Activated naive CD4-positive, alpha-beta T cell treated with anti-CD3 and anti-CD28 coated beads, Interleukin-2, amount 10 ng/mL, durations not matched to agents 7 days and 5 days (primary cell): ENCODE measurements around the gene GPR137B.

Experiments
- CTCF ChIA-PET: fragments of 350-600 bp; sonication (Branson Sonifier 250); formaldehyde crosslinking; loops from one replicate; lab custom pipeline; 2021; ENCODE audit warnings: antibody characterized with exemption; lab: Charles Lee
- DNase-seq: peaks from one replicate; pipeline ENCODE4 v3.0.0-alpha.2; 2020
- H3K27ac Mint-ChIP-seq: one replicate; pipeline ENCODE4 v1.8.0; 2021; ENCODE audit warnings: mild to moderate bottlenecking, moderate library complexity, mixed read lengths
- H3K27me3 Mint-ChIP-seq: one replicate; pipeline ENCODE4 v1.8.0; 2021; ENCODE audit warnings: mild to moderate bottlenecking, mixed read lengths
- H3K36me3 Mint-ChIP-seq: one replicate; pipeline ENCODE4 v1.8.0; 2021; ENCODE audit warnings: mixed read lengths
- H3K4me1 Mint-ChIP-seq: one replicate; pipeline ENCODE4 v1.8.0; 2021; ENCODE audit warnings: mixed read lengths
- H3K4me3 Mint-ChIP-seq: one replicate; pipeline ENCODE4 v1.8.0; 2021; ENCODE audit warnings: mild to moderate bottlenecking, moderate library complexity, mixed read lengths
- H3K9me3 Mint-ChIP-seq: one replicate; pipeline ENCODE4 v1.8.0; 2021; ENCODE audit warnings: mixed read lengths

The GPR137B gene

DNA sequence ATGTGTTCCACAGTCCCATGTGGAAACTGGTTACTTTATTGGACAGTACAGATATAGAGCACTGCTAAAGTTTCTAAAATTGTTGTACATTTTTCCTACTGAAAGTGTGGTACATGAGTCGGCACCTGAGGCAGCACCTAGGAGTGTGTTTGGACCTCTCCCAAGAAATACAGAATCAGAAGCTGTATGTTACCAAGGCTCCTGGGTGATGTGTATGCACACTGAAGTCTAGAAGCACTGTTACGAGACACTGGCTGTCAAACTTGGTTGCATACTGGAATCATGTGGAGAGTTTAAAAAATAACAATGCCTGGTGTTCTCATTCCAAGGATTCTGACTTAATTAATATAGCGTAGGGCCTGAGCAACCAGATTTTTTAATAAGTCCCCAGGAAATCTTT lies 92.8 kb downstream of the GPR137B start:
- no peak overlapping the region for H3K4me3 Mint-ChIP-seq
- no peaks in the 10 kb centered on the region for H3K36me3 Mint-ChIP-seq
- H3K27me3 Mint-ChIP-seq: no peaks in the 10 kb centered on the region
- no peak for DNase-seq
- no peak overlapping the region for H3K27ac Mint-ChIP-seq
- CTCF ChIA-PET: no interaction called here
- no peaks in the 10 kb centered on the region for H3K4me1 Mint-ChIP-seq
- no peaks in the 10 kb centered on the region for H3K9me3 Mint-ChIP-seq

DNA sequence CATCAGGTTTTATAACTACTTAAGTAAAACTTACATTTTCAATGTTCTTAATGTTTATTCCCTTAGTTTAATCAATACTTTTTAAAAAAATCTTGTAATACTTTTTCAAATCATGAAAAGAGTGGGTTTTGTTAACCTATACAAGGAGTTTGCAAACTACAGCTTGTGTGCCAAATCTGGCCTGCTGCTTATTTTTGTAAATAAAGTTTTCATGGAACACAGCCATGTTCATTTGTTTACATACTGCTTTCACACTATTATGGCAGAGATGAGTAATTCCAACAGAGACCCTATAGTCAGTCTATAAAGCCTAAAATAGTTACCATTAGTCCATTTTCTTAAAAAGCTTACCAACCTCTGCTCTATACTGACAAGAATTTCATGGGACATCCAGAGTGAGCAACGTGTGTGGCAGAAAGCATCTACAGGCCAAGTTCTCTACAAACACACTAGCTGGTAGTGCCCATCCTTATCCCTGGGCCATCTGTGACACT lies 96.8 kb downstream of the GPR137B start:
- no peak overlapping the region for H3K27ac Mint-ChIP-seq
- H3K4me3 Mint-ChIP-seq: no peak overlapping the region
- no peaks in the 10 kb centered on the region for H3K27me3 Mint-ChIP-seq
- H3K36me3 Mint-ChIP-seq: no peaks in the 10 kb centered on the region
- no peaks in the 10 kb centered on the region for H3K9me3 Mint-ChIP-seq
- DNase-seq: no peak
- CTCF ChIA-PET: interaction anchor here (0.6 to 0.7 kb wide), 2 partner anchors 106 to 365 kb away, joined by 3 read pairs; partner anchors contain the start of gene HEATR1
- H3K4me1 Mint-ChIP-seq: no peaks in the 10 kb centered on the region

DNA sequence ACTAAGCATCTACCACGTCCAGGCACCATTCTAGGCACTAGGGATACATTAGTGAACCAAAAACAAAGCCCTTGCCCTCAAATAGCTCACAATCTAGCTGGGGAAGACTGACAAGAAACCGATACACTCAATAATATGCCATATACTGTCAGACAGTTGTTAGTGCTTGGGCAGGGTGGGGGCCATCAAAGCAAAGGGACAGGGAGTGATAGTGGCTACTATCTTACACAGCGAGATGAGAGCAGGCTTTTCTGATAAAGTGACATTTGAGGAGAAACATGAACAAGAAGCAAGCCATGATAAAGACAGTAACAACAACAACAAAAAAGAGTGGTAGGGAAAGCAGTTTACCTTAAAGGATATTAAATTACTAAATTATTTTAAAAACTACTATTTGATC lies 98.3 kb downstream of the GPR137B start:
- Mint-ChIP-seq H3K9me3 (no peaks in the 10 kb centered on the region), H3K36me3 (no peaks in the 10 kb centered on the region), H3K4me3 (no peak overlapping the region), H3K4me1 (no peaks in the 10 kb centered on the region), H3K27ac (no peak overlapping the region), H3K27me3 (no peaks in the 10 kb centered on the region)
- no peak for DNase-seq
- CTCF ChIA-PET: no interaction called here

DNA sequence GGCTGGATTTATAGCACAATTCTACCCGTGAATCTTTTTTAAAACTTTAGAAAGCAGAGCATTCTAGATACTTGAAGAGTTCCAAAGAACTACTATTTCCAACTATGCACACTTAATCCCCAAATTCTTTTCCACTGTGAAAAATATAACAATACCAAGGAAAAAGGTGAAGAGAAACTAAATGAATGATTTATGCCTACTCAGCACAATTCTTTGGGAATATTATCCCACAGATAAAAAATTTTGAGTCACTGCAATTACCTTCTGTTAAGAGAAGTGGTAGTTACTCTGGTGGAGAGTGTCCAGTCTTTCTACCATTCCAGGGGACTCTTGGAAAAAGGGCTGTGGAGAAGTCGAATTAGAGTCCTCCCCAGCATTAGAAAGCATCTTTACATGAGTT lies 100.2 kb downstream of the GPR137B start:
- DNase-seq: no peak
- Mint-ChIP-seq H3K27me3 (no peaks in the 10 kb centered on the region), H3K4me1 (no peaks in the 10 kb centered on the region), H3K9me3 (no peaks in the 10 kb centered on the region), H3K4me3 (no peak overlapping the region), H3K27ac (no peak overlapping the region), H3K36me3 (no peaks in the 10 kb centered on the region)
- CTCF ChIA-PET: no interaction called here

DNA sequence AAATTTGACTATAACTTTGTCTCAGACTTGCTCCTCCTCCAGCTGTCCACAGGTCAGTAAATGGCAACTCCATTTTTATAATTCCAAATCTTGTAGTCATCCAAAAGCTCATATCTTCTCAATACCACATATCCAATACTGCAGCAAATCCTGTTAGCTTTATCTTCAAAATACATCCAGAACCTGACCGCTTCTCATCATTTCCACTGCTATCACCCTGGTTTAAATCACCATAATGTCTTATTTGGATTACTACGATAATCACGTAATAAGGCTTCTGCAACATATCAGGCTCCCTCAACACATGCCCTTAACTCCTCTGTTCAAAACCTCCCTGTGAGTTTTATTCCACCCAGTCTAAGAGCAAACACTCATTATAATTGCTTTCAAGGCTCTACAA lies 104.9 kb downstream of the GPR137B start:
- DNase-seq: no peak
- no peak overlapping the region for H3K27ac Mint-ChIP-seq
- H3K4me3 Mint-ChIP-seq: no peak overlapping the region
- H3K36me3 Mint-ChIP-seq: no peaks in the 10 kb centered on the region
- no peaks in the 10 kb centered on the region for H3K27me3 Mint-ChIP-seq
- no peaks in the 10 kb centered on the region for H3K9me3 Mint-ChIP-seq
- CTCF ChIA-PET: no interaction called here
- no peaks in the 10 kb centered on the region for H3K4me1 Mint-ChIP-seq

DNA sequence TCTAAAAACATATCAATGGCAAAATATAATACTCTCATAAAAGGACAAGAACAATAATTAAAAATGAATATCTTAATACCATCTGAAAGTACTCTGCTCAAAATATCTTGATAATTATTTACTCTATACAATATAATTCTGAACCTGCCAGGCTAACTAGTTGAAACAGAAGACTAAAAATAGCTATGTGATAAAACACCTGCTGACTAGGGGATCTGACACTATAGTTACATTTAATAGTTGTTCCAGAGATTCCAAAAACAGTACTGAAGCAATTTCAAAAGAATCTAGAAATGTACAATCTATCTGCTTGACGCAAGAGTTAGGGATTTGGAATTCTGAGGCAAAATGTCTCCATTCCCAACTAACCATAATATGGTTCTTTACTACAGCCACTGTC lies 109.2 kb downstream of the GPR137B start:
- no peak overlapping the region for H3K27ac Mint-ChIP-seq
- no peaks in the 10 kb centered on the region for H3K4me1 Mint-ChIP-seq
- no peak overlapping the region for H3K4me3 Mint-ChIP-seq
- CTCF ChIA-PET: interaction anchor here (0.7 kb wide), 1 partner anchor 47 kb away, joined by 3 read pairs; no protein-coding TSS in a partner anchor
- H3K27me3 Mint-ChIP-seq: no peaks in the 10 kb centered on the region
- no peaks in the 10 kb centered on the region for H3K36me3 Mint-ChIP-seq
- no peaks in the 10 kb centered on the region for H3K9me3 Mint-ChIP-seq
- no peak for DNase-seq

DNA sequence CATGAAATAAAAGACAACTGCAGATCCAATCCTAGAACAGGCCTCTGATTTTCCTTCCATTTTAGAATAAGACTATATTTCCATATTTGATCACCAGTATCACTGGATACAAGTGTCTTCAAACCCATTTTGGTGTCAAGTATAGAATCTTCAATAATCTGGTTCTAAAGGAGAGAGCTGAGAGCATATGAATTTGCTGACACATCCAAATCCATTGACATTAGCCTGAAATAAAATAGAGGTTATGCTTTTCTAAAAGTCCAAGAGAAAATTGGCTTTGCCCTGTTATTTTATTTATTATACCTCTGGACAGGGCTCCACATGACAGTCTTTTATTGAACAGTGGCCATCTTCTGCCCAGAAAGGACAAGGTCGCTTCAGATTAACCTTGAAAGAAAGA lies 110.8 kb downstream of the GPR137B start:
- CTCF ChIA-PET: no interaction called here
- no peaks in the 10 kb centered on the region for H3K4me1 Mint-ChIP-seq

DNA sequence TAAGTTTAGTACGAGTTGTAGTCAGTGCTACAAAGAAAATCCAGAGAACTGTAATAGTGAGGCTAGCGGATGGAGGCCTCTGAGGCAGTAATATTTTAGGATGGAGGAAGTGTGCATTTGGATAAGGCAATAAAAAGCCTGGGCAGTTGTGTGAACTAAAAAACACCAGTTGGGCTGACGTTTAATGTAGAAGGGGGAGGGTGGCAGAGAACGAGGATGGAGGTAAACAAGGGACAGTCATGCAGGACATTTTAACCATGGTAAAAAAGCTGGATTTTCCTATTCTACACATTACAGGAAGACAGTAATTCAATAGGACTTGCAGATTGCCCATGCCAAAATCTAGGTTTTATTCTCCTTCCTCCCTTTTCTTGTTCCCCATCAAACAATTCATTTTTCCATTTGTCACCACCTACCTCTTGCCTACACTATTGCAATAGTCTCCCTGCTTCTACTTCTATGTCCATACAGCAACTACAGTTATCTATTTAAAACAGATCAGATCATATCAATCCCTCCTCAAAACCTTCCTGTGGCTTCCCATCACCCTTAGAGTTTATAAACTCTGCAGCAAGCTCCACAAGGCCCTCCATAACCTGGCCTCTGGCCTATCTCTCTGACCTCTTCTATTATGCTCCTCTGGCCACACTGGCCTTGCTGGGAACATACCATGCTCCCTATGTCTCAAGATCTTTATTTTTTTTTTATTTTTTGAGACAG lies 111.7 kb downstream of the GPR137B start:
- Mint-ChIP-seq H3K36me3 (peaks cover 9% of the 10 kb centered on the region), H3K9me3 (peaks cover 10% of the 10 kb centered on the region), H3K4me3 (no peak overlapping the region), H3K27ac (no peak overlapping the region), H3K4me1 (peaks cover 2% of the 10 kb centered on the region), H3K27me3 (no peaks in the 10 kb centered on the region)
- DNase-seq: no peak
- CTCF ChIA-PET: no interaction called here

More for the DNA sequence above, 110.8 kb downstream of the GPR137B start:
- H3K36me3 Mint-ChIP-seq: peaks cover 8% of the 10 kb centered on the region
- no peak overlapping the region for H3K4me3 Mint-ChIP-seq
- peaks cover 9% of the 10 kb centered on the region for H3K9me3 Mint-ChIP-seq
- DNase-seq: no peak
- H3K27ac Mint-ChIP-seq: no peak overlapping the region
- no peaks in the 10 kb centered on the region for H3K27me3 Mint-ChIP-seq

DNA sequence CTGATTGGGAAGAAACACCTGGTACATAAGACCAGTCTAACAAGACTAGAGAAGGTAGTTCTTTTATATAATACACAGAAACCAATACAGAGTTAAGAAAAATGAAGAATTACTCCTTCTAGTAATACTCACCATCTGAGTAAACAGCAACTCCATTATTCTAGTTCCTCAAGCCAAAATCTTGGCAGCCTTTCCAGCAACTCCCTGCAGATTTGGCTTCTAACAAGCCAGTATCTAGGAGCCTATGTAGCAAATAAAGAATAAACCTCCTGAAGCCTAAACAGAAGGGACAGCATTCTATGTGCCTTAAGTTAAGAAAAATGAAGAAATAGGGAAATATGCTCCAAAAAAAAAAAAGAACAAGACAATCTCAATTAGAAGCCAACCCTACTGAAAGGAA lies 114.9 kb downstream of the GPR137B start:
- DNase-seq: no peak
- Mint-ChIP-seq H3K9me3 (peaks cover 19% of the 10 kb centered on the region), H3K36me3 (peaks cover 9% of the 10 kb centered on the region), H3K27me3 (no peaks in the 10 kb centered on the region), H3K4me3 (no peak overlapping the region), H3K27ac (no peak overlapping the region), H3K4me1 (peaks cover 5% of the 10 kb centered on the region)
- CTCF ChIA-PET: no interaction called here

DNA sequence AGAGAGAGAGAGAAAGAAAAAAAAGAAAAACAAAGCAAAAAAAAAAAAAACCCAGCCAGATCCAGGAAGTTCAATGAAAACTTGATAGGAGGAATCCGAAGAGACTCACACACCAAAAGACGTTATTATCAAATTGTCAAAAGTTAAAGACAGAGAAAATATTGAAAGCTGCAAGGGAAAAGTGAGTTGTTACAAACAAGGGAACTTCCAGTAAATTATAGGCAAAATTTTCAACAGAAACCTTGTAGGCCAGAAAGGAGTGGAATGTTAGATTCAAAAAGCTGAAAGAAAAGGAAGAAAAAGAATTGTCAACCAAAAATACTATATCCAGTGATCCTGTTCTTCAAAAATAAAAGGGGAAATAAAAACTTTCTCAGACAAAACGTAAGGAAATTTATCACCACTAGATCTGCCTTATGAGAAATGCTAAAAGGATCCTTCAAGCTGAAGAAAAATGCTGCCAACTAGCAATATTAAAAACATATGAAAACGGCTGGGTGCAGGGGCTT lies 115.8 kb downstream of the GPR137B start:
- Mint-ChIP-seq H3K27me3 (no peaks in the 10 kb centered on the region), H3K27ac (no peak overlapping the region), H3K36me3 (peaks cover 9% of the 10 kb centered on the region), H3K9me3 (peaks cover 20% of the 10 kb centered on the region), H3K4me1 (peaks cover 5% of the 10 kb centered on the region), H3K4me3 (no peak overlapping the region)
- no peak for DNase-seq
- CTCF ChIA-PET: no interaction called here
